ENCODE data around the gene OAS1.

Gene OAS1

DNA sequence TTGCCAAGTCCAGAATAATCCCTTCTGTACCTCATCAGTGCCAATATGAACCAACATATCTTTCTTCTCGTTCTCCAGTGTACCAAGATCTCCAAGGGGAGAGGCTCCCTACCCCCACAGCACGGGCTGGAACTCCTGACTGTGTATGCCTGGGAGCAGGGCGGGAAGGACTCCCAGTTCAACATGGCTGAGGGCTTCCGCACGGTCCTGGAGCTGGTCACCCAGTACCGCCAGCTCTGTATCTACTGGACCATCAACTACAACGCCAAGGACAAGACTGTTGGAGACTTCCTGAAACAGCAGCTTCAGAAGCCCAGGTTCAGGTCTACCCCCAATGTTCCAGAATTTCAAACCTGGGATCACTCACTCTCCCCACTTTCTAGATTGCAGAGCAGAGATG, 61.1 kb downstream of the OAS1 start:
- DNase-seq (ENCODE audit: low spot score) = no peak
- TF ChIP-seq, protein P1, sequence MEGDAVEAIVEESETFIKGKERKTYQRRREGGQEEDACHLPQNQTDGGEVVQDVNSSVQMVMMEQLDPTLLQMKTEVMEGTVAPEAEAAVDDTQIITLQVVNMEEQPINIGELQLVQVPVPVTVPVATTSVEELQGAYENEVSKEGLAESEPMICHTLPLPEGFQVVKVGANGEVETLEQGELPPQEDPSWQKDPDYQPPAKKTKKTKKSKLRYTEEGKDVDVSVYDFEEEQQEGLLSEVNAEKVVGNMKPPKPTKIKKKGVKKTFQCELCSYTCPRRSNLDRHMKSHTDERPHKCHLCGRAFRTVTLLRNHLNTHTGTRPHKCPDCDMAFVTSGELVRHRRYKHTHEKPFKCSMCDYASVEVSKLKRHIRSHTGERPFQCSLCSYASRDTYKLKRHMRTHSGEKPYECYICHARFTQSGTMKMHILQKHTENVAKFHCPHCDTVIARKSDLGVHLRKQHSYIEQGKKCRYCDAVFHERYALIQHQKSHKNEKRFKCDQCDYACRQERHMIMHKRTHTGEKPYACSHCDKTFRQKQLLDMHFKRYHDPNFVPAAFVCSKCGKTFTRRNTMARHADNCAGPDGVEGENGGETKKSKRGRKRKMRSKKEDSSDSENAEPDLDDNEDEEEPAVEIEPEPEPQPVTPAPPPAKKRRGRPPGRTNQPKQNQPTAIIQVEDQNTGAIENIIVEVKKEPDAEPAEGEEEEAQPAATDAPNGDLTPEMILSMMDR (IDR thresholded peaks at IDR 0.05; ENCODE audit: extremely low read depth, missing control alignments) = no peak
